ENCODE results near the gene SMIM43. TPM values are rescaled to one million over a fixed set of nuclear protein-coding genes. Genes with fewer than 3 reads are reported as not detected.
A peak's percentile ranks its signal among the peaks of the same experiment; 100 is the strongest.

SMIM43 gene
- under 1 TPM in 2 of 4 donors, not detected in 2; 0.24 to 0.37 TPM for total RNA-seq

- DNase-seq (ENCODE audit: low spot score) (no peak), ATAC-seq (ENCODE audit: low FRiP score) (peak; percentile 76)
- no peak for TF ChIP-seq CTCF (IDR thresholded peaks at IDR 0.05)
Observed at GRCh38 chr4:121764702-121765367, at the start of gene SMIM43. TSS of gene SMIM43 (minus strand) at chr4:121765164. CDS start at chr4:121765105, 59 bp downstream.

- no peak for DNase-seq (ENCODE audit: low spot score)
- TF ChIP-seq CTCF (IDR thresholded peaks at IDR 0.05) = no peak
- ATAC-seq (ENCODE audit: low FRiP score) = no peak
Observed at GRCh38 chr4:121814756-121815155, 49.8 kb upstream of the SMIM43 start.

- no peak for DNase-seq (ENCODE audit: low spot score)
- no peak for TF ChIP-seq CTCF (IDR thresholded peaks at IDR 0.05)
- no peak for ATAC-seq (ENCODE audit: low FRiP score)
Observed at GRCh38 chr4:121811122-121811521, 46.2 kb upstream of the SMIM43 start.

- ATAC-seq (ENCODE audit: low FRiP score) = no peak
- no peak for TF ChIP-seq CTCF (IDR thresholded peaks at IDR 0.05)
- DNase-seq (ENCODE audit: low spot score) = no peak
Observed at GRCh38 chr4:121806411-121806810, 41.4 kb upstream of the SMIM43 start.

GRCh38 chr4:121801715-121802075 is 36.7 kb upstream of the SMIM43 start:
- no peak for TF ChIP-seq CTCF (IDR thresholded peaks at IDR 0.05)
- DNase-seq (ENCODE audit: low spot score) (no peak), ATAC-seq (ENCODE audit: low FRiP score) (peak; percentile 7)

- no peak for TF ChIP-seq CTCF (IDR thresholded peaks at IDR 0.05)
- peak; percentile 93 for ATAC-seq (ENCODE audit: low FRiP score)
- peak; percentile 95 for DNase-seq (ENCODE audit: low spot score)
Observed at GRCh38 chr4:121800961-121801714, 36.2 kb upstream of the SMIM43 start, which contains the start of gene EXOSC9. TSS of gene EXOSC9 (plus strand) at chr4:121801323. CDS start at chr4:121801425, 102 bp downstream.

GRCh38 chr4:121800638-121800960 is 35.6 kb upstream of the SMIM43 start:
- ATAC-seq (ENCODE audit: low FRiP score) (no peak), DNase-seq (ENCODE audit: low spot score) (no peak)
- no peak for TF ChIP-seq CTCF (IDR thresholded peaks at IDR 0.05)

Data from omental fat pad (tissue), 4 donors.